Measurements from ENCODE around the gene TPSD1.
"Not testable (repeated sequence)": the region's sequence is repeated elsewhere in the genome, so short reads cannot be mapped to it uniquely, and the experiment has no call there.

TPSD1 gene

DNA sequence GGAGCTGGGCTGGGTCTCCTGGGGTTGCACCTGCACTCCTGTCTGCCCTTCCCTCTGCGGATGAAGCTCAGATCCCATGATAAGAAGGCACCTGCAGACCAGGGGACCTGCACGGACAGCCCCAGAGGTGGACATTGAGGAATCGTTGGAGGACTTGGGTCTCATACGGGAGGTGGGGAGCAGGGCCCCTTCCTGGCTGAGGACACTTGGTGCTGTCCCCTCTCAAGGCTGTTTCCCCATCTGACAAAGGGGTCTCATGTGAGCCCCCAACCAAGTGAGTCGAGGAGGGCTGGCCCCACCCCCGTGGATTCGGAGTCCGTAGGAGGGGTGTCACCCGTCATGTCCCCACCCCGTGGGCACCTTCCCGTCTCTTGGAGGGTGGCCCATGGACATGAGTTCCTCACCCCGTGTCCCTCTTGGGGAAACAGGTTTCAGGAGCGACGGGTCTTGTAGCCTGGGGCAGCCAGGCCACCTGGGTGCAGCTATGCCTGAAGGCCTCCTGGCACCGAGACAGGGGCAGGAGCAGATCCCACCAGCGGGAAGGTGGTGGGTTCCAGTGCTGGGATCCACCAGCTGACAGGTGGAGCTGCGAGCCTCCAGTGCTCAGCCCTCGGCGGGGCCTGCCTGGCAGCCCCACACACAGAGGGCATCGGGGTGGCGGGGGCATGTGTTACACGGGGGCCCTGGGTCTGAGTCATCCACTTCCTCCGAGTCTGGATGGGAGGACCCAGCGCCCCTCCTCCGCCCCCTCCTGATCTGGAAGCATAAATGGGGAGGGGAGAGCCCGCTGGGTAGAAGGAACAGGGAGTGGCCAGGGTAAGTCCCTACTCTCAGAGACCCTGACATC is at the start of gene TPSD1:
Gene TPSD1 (plus strand): TSS at position 794 of the 847 bp plus-strand sequence. CDS start 212 bp downstream, outside the sequence.
- not testable (repeated sequence) for H3K4me3 Mint-ChIP-seq; H3K27ac Mint-ChIP-seq; H3K4me1 Mint-ChIP-seq (ENCODE audit: low read depth); H3K36me3 Mint-ChIP-seq (ENCODE audit: low read depth); H3K9me3 Mint-ChIP-seq
- peaks cover 11% of the 10 kb centered on the region for H3K27me3 Mint-ChIP-seq

DNA sequence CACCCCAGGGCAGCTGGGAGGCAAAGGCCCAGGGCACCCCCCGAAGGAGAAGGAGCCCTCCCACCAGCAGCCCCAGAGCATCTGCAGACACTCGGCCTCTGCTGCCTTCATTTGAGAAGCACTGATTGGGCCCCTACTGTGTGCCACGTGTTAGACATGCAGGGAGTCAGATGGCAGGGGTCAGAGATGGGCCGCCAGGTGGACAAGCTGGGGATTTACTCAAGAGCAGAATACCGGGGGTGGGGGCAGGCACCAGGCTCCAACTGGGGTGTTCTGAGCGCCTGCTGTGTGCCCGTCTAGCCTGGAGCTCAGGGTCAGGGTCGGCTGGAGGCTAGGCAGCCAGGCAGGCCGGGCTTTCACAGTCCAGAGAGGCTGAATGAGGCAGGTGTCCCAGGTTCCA is 49.5 kb upstream of the TPSD1 start:
- Mint-ChIP-seq H3K4me1 (ENCODE audit: low read depth) (no peaks in the 10 kb centered on the region), H3K9me3 (no peaks in the 10 kb centered on the region), H3K4me3 (no peak overlapping the region), H3K36me3 (ENCODE audit: low read depth) (no peaks in the 10 kb centered on the region), H3K27ac (no peak overlapping the region), H3K27me3 (no peaks in the 10 kb centered on the region)

DNA sequence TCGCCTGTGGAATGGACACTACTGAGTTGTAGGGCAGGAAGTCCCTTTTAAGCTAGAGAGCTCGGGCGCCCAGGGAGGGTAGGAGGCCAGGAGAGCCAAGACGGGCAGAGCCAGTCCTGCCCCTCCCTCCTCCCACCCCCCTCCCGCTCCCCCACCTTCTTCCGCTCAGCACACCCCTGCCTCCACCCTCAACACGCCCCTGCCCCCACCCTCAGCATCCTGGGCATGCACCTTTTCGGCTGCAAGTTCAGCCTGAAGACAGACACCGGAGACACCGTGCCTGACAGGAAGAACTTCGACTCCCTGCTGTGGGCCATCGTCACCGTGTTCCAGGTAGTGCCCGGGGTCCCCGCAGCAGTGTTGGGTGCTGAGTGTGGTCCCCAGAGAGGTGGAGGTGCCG is 49.1 kb upstream of the TPSD1 start:
- no peaks in the 10 kb centered on the region for H3K27me3 Mint-ChIP-seq
- H3K9me3 Mint-ChIP-seq: no peaks in the 10 kb centered on the region

DNA sequence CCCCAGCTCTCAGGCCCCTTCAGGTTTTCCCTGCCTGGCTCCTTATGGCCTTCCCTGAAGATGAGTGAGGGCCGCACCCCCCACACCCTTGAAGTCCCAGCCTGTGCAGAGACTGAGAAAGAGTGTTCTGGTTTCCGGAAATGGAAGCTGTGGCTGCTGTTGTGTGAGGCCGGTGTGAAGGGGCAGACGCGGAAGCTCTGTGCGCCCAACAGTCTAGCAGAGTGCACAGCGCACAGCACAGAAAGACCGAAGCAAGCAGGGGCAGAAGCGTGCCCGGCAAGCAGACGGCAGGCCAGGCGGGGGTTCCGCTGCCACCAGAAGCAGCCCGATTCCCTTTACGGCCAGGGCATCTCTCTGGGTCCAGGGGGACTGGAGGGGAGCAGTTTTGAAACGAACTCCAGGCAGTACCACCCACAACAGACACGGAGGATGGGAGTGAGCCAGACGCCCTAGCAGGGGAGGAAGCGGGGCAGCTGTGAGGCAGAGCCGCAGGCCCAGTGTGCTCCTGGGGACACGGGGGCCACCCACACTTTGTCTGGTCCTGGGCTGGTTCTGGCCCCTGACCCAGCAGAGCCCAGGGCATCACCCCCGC is 47.5 kb upstream of the TPSD1 start:
- no peak overlapping the region for H3K27ac Mint-ChIP-seq
- H3K27me3 Mint-ChIP-seq: no peaks in the 10 kb centered on the region
- peak overlapping the region; percentile 9 for H3K4me3 Mint-ChIP-seq
- no peaks in the 10 kb centered on the region for H3K4me1 Mint-ChIP-seq (ENCODE audit: low read depth)
- H3K9me3 Mint-ChIP-seq: no peaks in the 10 kb centered on the region
- H3K36me3 Mint-ChIP-seq (ENCODE audit: low read depth): no peaks in the 10 kb centered on the region

More for the DNA sequence above, 49.1 kb upstream of the TPSD1 start:
- Mint-ChIP-seq H3K4me3 (no peak overlapping the region), H3K4me1 (ENCODE audit: low read depth) (no peaks in the 10 kb centered on the region), H3K36me3 (ENCODE audit: low read depth) (no peaks in the 10 kb centered on the region), H3K27ac (no peak overlapping the region)

DNA sequence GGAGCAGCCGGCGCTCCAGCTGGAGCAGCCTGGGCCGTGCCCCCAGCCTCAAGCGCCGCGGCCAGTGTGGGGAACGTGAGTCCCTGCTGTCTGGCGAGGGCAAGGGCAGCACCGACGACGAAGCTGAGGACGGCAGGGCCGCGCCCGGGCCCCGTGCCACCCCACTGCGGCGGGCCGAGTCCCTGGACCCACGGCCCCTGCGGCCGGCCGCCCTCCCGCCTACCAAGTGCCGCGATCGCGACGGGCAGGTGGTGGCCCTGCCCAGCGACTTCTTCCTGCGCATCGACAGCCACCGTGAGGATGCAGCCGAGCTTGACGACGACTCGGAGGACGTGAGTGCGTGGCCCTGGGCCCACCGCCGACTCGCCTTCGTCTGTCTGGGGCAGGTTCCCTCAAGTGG is 46.8 kb upstream of the TPSD1 start:
- no peaks in the 10 kb centered on the region for H3K36me3 Mint-ChIP-seq (ENCODE audit: low read depth)

DNA sequence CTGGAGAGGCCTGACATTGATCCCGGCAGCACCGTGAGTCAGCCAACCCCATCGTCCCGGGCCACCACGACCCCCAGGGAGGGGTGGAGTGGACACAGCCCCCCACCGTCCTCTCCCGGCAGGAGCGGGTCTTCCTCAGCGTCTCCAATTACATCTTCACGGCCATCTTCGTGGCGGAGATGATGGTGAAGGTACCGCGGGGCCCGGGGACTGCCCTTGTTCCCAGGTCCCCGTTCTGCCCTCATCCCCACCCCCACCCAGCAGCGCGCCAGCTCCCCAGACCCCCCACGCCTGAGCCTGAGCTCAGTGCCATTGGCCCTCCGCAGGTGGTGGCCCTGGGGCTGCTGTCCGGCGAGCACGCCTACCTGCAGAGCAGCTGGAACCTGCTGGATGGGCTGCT is 45.4 kb upstream of the TPSD1 start:
- H3K27ac Mint-ChIP-seq: no peak overlapping the region
- H3K27me3 Mint-ChIP-seq: no peaks in the 10 kb centered on the region
- H3K4me1 Mint-ChIP-seq (ENCODE audit: low read depth): no peaks in the 10 kb centered on the region
- no peak overlapping the region for H3K4me3 Mint-ChIP-seq
- no peaks in the 10 kb centered on the region for H3K36me3 Mint-ChIP-seq (ENCODE audit: low read depth)
- no peaks in the 10 kb centered on the region for H3K9me3 Mint-ChIP-seq

More for the DNA sequence above, 46.8 kb upstream of the TPSD1 start:
- H3K27me3 Mint-ChIP-seq: no peaks in the 10 kb centered on the region
- H3K27ac Mint-ChIP-seq: no peak overlapping the region
- H3K4me3 Mint-ChIP-seq: no peak overlapping the region
- H3K4me1 Mint-ChIP-seq (ENCODE audit: low read depth): no peaks in the 10 kb centered on the region
- H3K9me3 Mint-ChIP-seq: no peaks in the 10 kb centered on the region

DNA sequence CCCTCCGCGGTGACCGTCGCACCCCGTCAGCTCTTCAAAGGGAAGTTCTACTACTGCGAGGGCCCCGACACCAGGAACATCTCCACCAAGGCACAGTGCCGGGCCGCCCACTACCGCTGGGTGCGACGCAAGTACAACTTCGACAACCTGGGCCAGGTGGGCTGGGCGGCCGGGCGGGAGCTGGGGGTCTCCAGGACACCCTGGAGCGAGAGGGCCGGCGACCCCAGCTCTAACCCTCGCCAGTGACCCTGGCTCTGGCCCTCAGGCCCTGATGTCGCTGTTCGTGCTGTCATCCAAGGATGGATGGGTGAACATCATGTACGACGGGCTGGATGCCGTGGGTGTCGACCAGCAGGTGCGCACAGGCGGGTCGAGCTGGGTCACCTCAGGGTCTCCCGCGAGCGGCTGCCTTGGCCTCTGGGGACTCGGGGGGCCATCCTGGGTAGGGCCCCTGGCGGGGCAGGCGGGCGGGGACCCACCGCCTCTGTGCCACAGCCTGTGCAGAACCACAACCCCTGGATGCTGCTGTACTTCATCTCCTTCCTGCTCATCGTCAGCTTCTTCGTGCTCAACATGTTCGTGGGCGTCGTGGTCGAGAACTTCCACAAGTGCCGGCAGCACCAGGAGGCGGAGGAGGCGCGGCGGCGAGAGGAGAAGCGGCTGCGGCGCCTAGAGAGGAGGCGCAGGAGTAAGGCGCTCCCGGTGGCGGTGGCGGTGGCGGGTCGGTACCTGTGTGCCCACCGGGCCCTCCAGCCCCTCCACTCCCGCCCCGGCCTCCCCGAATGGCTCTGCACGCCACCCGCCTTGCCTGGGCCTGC is 44.2 kb upstream of the TPSD1 start:
- no peak overlapping the region for H3K4me3 Mint-ChIP-seq

DNA sequence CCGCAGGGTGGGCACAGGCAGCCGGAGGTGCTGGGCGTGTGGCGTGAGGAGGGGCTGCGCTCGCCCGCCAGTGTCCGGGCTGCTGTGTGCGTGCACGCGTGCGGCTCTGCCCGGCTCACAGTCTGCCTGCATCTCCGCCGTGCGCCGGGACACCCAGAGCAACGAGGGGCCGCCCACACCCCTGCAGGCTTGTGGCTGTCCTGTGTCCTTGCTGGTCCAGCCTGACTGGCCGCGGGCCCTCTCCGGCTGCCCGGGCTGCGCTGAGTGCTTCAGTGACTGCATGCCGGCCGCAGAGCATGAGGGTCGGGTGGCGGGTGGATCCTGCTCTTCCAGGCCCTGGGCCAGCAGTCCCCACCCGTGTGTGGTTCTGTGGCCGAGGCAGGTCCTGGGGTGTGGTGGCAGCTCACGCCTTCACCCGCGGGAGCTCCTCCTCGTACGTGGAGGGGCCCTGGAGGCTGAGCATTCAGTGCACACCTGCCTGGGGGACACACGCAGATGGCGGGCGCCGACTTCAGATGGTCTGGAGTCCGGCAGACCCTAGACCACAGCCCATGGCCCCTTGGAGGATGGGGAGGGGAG is 43.2 kb upstream of the TPSD1 start:
- no peaks in the 10 kb centered on the region for H3K36me3 Mint-ChIP-seq (ENCODE audit: low read depth)
- H3K27ac Mint-ChIP-seq: no peak overlapping the region
- H3K4me1 Mint-ChIP-seq (ENCODE audit: low read depth): no peaks in the 10 kb centered on the region
- H3K27me3 Mint-ChIP-seq: no peaks in the 10 kb centered on the region
- H3K9me3 Mint-ChIP-seq: no peaks in the 10 kb centered on the region
- no peak overlapping the region for H3K4me3 Mint-ChIP-seq

More for the DNA sequence above, 44.2 kb upstream of the TPSD1 start:
- Mint-ChIP-seq H3K36me3 (ENCODE audit: low read depth) (no peaks in the 10 kb centered on the region), H3K27ac (no peak overlapping the region), H3K4me1 (ENCODE audit: low read depth) (no peaks in the 10 kb centered on the region), H3K9me3 (no peaks in the 10 kb centered on the region), H3K27me3 (no peaks in the 10 kb centered on the region)

DNA sequence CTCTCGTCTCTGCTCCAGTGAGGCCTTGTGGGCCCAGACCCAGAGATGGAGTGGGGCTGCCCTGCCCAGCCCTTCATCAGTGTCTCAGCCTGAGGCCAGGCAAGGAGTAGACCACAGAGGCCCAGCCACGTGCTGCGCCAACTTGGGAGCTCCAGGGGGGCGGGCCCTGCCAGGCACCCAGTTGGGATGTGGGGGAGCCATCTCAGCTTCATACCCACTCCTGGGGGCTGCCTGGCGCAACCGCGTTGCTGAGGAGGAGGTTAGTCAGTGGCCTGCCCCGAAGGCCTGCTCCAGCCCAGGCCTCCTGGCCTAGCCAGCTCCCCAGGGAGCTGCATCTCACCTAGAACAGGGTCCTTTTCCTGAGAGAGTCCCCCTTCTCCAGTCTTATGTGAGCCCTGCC is 42.6 kb upstream of the TPSD1 start:
- Mint-ChIP-seq H3K36me3 (ENCODE audit: low read depth) (no peaks in the 10 kb centered on the region), H3K9me3 (no peaks in the 10 kb centered on the region), H3K4me1 (ENCODE audit: low read depth) (no peaks in the 10 kb centered on the region), H3K27me3 (no peaks in the 10 kb centered on the region), H3K4me3 (no peak overlapping the region), H3K27ac (no peak overlapping the region)

DNA sequence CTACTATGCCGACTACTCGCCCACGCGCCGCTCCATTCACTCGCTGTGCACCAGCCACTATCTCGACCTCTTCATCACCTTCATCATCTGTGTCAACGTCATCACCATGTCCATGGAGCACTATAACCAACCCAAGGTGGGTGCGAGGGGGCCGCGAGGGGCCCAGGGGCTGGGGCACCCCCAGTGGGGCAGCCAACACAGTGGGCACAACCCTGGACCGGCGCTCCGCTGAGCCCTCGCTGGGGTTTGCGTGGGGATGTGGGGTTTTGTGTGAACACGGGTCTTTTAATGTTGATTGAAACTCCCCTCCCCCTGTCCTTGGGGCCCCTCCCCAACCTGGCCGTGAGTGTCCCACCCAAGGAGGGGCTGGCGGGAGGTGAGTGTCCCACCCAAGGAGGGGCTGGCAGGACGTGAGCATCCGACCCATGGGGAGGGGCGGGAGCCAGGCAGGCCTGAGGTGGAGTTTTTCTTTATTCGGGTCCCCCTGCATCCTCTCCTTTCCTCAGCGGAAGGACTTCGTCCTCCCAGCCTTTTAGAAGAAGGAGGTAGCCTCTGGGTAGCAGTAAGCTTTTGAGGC is 42.0 kb upstream of the TPSD1 start:
- H3K27ac Mint-ChIP-seq: no peak overlapping the region
- no peaks in the 10 kb centered on the region for H3K27me3 Mint-ChIP-seq

DNA sequence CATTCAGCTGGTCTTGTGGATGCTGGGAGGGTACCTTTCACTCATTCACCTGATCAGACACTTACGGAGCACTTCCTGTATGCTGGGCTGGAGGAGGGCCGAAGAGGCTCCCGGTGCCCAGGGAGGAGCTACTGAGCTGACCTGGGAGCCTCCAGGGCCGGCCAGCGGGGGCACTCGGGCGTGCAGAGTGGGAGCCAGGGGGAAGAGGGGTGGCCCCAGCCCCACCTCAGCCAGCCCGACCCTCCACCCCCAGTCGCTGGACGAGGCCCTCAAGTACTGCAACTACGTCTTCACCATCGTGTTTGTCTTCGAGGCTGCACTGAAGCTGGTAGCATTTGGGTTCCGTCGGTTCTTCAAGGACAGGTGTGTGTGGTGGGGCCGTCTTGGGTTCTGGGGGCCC is 41.1 kb upstream of the TPSD1 start:
- Mint-ChIP-seq H3K4me3 (no peak overlapping the region), H3K4me1 (ENCODE audit: low read depth) (no peaks in the 10 kb centered on the region), H3K27ac (no peak overlapping the region), H3K9me3 (no peaks in the 10 kb centered on the region), H3K27me3 (no peaks in the 10 kb centered on the region), H3K36me3 (ENCODE audit: low read depth) (no peaks in the 10 kb centered on the region)

More for the DNA sequence above, 42.0 kb upstream of the TPSD1 start:
- Mint-ChIP-seq H3K9me3 (no peaks in the 10 kb centered on the region), H3K4me1 (ENCODE audit: low read depth) (no peaks in the 10 kb centered on the region), H3K4me3 (no peak overlapping the region), H3K36me3 (ENCODE audit: low read depth) (no peaks in the 10 kb centered on the region)

DNA sequence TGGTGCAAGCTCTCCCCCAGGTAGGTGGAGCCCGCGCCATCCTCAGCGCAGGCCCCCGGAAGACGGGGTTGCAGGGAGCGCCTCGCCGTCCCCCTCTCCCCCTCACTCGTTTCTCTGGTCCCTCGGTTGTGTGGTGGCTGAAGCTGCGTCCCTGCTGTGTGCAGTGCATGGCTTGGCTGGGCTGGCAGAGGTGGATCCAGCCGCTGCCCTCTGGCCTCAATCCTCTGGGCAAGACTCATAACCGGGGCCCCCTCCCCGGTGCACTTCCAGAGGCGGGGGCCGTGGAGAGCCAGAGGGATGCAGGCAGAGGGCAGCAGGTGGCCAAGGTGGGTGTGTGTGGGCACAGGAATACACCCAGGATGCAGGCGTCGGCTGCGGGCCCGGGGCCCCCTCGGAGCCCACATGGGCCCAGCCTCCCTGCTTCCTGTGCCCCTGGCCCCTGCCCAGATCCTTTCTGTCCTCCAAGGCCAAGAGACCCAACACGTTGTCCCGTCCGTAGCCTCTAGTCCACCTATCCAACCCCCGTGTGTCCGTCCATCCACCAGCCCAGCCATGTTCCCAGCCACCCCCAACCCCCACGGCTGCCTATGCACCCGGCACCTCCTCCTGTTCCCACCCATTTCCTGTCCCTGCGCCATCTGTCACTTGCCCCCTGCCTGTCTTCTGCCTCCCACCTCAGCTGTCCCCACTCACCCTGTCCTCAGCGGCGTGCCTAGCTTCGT is 40.1 kb upstream of the TPSD1 start:
- Mint-ChIP-seq H3K4me3 (no peak overlapping the region), H3K27ac (no peak overlapping the region), H3K9me3 (no peaks in the 10 kb centered on the region), H3K27me3 (no peaks in the 10 kb centered on the region), H3K36me3 (ENCODE audit: low read depth) (no peaks in the 10 kb centered on the region), H3K4me1 (ENCODE audit: low read depth) (no peaks in the 10 kb centered on the region)

DNA sequence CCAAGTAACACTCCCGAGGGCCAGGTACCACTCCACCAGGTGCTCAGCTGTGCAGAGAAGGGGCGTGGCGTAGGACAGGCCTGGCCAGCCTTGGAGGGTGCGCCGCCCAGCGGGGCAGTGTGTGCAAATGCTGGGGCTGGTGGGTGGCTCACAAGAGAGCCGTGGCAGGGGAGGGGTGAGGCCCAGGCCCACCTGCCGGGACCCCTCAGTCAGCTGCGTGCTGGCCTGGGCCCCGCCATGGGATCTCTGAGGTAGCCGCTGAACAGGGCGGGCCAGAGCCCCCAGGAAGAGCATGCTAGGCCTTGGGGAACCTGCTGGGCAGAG is 39.6 kb upstream of the TPSD1 start:
- H3K27me3 Mint-ChIP-seq: no peaks in the 10 kb centered on the region
- H3K36me3 Mint-ChIP-seq (ENCODE audit: low read depth): no peaks in the 10 kb centered on the region
- H3K4me1 Mint-ChIP-seq (ENCODE audit: low read depth): no peaks in the 10 kb centered on the region
- no peaks in the 10 kb centered on the region for H3K9me3 Mint-ChIP-seq
- no peak overlapping the region for H3K27ac Mint-ChIP-seq
- H3K4me3 Mint-ChIP-seq: no peak overlapping the region

DNA sequence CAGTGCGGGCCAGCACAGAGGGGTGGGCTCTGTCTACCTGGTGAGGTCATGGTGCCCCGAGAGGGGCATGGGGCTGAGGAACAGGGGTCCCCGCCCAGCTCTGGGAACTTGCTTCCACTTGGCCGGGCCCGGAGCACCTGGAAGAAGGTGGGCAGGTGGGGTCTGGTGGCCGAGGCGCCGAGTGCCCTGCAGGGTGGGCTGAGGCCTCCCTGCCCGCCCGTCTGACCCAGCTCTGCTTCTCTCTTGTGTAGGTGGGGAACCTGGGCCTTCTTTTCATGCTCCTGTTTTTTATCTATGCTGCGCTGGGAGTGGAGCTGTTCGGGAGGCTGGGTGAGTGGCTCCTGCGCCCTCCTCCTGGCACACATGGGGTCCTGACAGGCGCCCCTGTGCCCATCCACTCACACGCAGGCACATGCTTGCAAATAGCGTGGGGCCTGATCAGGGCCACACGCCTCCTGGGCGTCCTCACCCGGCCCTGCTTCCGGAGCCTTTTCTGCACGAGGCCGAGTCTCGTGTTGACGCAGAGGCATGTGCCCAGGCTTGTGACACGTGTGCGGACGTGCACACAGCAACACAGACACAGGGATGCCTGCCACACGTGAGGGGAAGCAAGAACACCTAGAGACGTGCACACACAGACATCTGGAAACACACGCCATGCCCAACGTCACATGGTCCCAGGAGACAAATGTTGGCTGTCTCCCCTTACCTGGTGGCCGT is 39.0 kb upstream of the TPSD1 start:
- Mint-ChIP-seq H3K36me3 (ENCODE audit: low read depth) (no peaks in the 10 kb centered on the region), H3K27me3 (no peaks in the 10 kb centered on the region), H3K4me1 (ENCODE audit: low read depth) (no peaks in the 10 kb centered on the region), H3K4me3 (no peak overlapping the region), H3K9me3 (no peaks in the 10 kb centered on the region), H3K27ac (no peak overlapping the region)

All from stimulated activated naive CD8-positive, alpha-beta T cell treated with anti-CD3 and anti-CD28 coated beads, Interleukin-15, Interleukin-2, amounts not matched to agents 100 ng/mL and 50 ng/mL, for 24 hours (primary cell).